BJ (cell line): ENCODE results near the gene KDM1B. TPM values are rescaled to one million over a fixed set of nuclear protein-coding genes. Genes with fewer than 3 reads are reported as not detected.

ENCODE experiments used
- CTCF ChIA-PET: fragments of 350-600 bp; formaldehyde crosslinking; extraction: SDS; loops from one replicate; lab custom pipeline; 2021; ENCODE audit warnings: antibody characterized with exemption, inconsistent platforms; lab: Yijun Ruan, JAX
- POLR2A ChIA-PET: fragments of 300-600 bp; sonication (Branson Sonifier 250); formaldehyde crosslinking; extraction: SDS; loops from one replicate; lab custom pipeline; 2021; ENCODE audit warnings: antibody characterized with exemption; lab: Charles Lee
- DNase-seq: peaks from one replicate; pipeline ENCODE4 v3.0.0-alpha.2; 2011; ENCODE audit warnings: low read depth
- H3K27me3 ChIP-seq: 2 replicates; pipeline ENCODE4 v1.6.0; 2011; ENCODE audit warnings: low read length; ENCODE audit not compliant: control insufficient read depth, insufficient read depth
- H3K36me3 ChIP-seq: 2 replicates; pipeline ENCODE4 v1.5.1; 2011; ENCODE audit warnings: low read length; ENCODE audit not compliant: control insufficient read depth, insufficient read depth
- H3K4me3 ChIP-seq: 2 replicates; pipeline ENCODE4 v1.5.1; 2011; ENCODE audit warnings: low read depth, mild to moderate bottlenecking, control low read depth, low read length
- polyA plus RNA-seq: library from polyadenylated mRNA; depleted of rRNA; stranded (reverse); fragments of >200 nt; gene quantifications from 2 replicates; pipeline ENCODE4 v1.2.3, GENCODE V29; 2011
- TF ChIP-seq, protein P1 (sequence below): IDR thresholded peaks from 2 replicates; pipeline ENCODE4 v1.5.1; 2011; ENCODE audit warnings: low read depth, mild to moderate bottlenecking, control low read depth, inconsistent platforms, low read length, moderate library complexity; ENCODE audit not compliant: insufficient read depth

KDM1B gene
- polyA plus RNA-seq, 1 experiment: 10.3 TPM

DNA sequence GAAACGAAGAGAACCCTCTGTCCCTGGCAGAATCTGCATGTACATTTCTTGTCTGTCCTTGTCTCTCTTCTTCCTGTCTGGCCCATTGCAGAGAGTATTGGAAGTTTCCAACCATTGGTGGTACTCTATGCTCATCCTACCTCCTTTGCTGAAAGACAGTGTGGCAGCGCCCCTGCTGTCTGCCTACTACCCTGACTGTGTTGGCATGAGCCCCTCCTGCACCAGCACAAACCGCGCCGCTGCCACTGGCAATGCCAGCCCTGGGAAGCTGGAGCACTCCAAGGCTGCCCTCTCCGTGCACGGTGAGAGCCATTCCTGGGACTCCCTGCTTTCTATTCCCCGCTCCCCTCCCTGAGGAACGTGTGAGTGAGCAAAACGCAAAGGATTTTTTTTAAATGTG, 32.5 kb downstream of the KDM1B start:
- TF ChIP-seq, protein P1, sequence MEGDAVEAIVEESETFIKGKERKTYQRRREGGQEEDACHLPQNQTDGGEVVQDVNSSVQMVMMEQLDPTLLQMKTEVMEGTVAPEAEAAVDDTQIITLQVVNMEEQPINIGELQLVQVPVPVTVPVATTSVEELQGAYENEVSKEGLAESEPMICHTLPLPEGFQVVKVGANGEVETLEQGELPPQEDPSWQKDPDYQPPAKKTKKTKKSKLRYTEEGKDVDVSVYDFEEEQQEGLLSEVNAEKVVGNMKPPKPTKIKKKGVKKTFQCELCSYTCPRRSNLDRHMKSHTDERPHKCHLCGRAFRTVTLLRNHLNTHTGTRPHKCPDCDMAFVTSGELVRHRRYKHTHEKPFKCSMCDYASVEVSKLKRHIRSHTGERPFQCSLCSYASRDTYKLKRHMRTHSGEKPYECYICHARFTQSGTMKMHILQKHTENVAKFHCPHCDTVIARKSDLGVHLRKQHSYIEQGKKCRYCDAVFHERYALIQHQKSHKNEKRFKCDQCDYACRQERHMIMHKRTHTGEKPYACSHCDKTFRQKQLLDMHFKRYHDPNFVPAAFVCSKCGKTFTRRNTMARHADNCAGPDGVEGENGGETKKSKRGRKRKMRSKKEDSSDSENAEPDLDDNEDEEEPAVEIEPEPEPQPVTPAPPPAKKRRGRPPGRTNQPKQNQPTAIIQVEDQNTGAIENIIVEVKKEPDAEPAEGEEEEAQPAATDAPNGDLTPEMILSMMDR: no peak
- H3K36me3 ChIP-seq: no peaks in the 10 kb centered on the region; the same call in 1 of the 2 replicates
- CTCF ChIA-PET: no interaction called here
- DNase-seq: no peak
- POLR2A ChIA-PET: no interaction called here
- H3K4me3 ChIP-seq: no peak overlapping the region
- no peaks in the 10 kb centered on the region for H3K27me3 ChIP-seq

DNA sequence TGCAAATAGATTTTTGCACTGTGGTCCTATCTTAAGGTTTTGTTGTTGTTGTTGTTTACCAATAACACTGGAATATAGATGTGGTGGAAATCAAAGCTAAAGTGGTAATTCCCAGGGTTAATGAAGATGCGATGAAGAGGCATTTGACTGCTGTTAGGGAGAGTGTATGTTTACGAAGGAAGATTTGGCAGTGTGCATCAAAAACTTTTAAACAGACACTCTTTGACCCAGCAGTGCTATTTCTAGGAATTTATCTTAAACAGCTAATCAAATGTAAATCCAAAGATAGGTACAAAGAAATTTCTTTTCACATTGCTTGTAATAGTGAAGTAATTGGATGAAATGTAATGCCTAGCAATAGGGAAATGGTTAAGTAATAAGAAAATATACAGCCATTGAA, 34.0 kb downstream of the KDM1B start:
- ChIA-PET POLR2A (no interaction called here), CTCF (no interaction called here)
- no peaks in the 10 kb centered on the region for H3K27me3 ChIP-seq
- no peaks in the 10 kb centered on the region; the same call in 1 of the 2 replicates for H3K36me3 ChIP-seq
- TF ChIP-seq, protein P1: no peak
- H3K4me3 ChIP-seq: no peak overlapping the region
- no peak for DNase-seq

DNA sequence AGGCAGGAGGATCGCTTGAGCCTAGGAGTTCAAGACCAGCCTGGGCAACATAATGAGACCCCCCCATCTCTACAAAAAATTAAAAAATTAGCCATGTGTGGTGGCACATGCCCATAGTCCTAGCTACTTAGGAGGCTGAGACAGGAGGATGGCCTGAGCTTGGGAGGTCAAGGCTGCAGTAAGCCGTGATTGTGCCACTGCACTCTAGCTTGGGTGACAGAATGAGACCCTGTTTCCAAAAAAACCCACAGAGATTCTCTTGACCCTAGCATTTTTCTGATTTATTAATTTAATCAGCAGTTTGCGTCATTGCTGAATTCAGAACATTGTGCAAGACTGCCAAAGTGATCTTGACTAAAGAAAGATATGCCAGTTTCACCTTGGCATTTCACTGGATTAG, 36.8 kb downstream of the KDM1B start:
- no peak for DNase-seq
- TF ChIP-seq, protein P1: no peak
- no peaks in the 10 kb centered on the region; the same call in 1 of the 2 replicates for H3K36me3 ChIP-seq
- H3K27me3 ChIP-seq: no peaks in the 10 kb centered on the region
- H3K4me3 ChIP-seq: no peak overlapping the region
- CTCF ChIA-PET: no interaction called here
- POLR2A ChIA-PET: no interaction called here

DNA sequence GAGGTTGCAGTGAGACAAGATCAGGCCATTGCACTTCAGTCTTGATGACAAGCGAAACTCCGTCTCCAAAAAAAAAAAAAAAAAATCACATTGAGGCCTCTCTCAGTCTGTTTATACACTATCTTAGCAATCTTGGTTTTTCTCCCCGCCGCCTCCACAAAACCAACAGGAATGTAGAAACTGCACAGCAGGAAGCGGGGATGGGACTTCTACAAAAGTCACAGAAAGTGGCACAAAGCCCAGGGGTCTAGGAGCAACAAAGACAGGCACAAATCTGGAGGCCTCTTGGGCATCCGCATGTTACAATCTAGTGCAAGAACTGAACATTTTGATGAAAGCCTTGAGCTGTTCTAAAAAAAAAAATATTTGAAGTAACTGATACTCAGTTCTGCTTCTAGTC, 48.6 kb downstream of the KDM1B start:
- Histone ChIP-seq H3K27me3 (no peaks in the 10 kb centered on the region), H3K4me3 (no peak overlapping the region), H3K36me3 (peaks cover 2% of the 10 kb centered on the region; the same call in 1 of the 2 replicates)
- no peak for DNase-seq
- TF ChIP-seq, protein P1: no peak
- ChIA-PET CTCF (interaction anchor here (0.6 to 1.3 kb wide), 2 partner anchors 13 to 37 kb away, joined by 3 read pairs; no protein-coding TSS in a partner anchor), POLR2A (interaction anchor here (0.6 kb wide), 1 partner anchor 183 kb away, joined by 3 read pairs; the partner anchor contains the start of gene RNF144B)

DNA sequence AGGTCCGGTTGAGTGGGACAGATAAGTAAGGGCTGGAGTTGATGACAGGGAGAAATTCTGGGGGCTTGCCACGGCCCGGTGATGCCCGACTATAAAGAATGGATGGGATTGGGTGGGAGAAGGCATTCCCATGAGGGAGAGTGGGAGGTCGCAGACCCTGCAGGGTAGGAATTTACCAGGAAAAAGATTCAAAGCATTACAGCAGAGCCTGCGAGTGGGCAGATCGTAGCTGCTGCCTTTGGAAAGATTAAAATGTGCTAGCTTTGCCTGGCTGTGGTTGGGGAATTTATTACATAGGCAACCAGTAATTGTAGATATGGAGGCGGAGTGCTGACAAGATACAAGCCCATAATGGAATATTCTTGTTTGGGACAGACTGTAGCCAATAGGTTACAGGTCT, 49.5 kb downstream of the KDM1B start:
- TF ChIP-seq, protein P1: no peak
- Histone ChIP-seq H3K36me3 (peaks cover 2% of the 10 kb centered on the region; the same call in 1 of the 2 replicates), H3K4me3 (no peak overlapping the region), H3K27me3 (no peaks in the 10 kb centered on the region)
- ChIA-PET POLR2A (no interaction called here), CTCF (no interaction called here)
- no peak for DNase-seq
